HG02642 (cell line): ENCODE data around the gene TMEM198.

Experiments
- ATAC-seq: cut with Tn5 transposase; IDR thresholded peaks from one replicate; pipeline ENCODE4 v1.9.1; 2021; ENCODE audit warnings: mild to moderate bottlenecking; ENCODE audit not compliant: unreplicated experiment, poor library complexity

Gene TMEM198

DNA sequence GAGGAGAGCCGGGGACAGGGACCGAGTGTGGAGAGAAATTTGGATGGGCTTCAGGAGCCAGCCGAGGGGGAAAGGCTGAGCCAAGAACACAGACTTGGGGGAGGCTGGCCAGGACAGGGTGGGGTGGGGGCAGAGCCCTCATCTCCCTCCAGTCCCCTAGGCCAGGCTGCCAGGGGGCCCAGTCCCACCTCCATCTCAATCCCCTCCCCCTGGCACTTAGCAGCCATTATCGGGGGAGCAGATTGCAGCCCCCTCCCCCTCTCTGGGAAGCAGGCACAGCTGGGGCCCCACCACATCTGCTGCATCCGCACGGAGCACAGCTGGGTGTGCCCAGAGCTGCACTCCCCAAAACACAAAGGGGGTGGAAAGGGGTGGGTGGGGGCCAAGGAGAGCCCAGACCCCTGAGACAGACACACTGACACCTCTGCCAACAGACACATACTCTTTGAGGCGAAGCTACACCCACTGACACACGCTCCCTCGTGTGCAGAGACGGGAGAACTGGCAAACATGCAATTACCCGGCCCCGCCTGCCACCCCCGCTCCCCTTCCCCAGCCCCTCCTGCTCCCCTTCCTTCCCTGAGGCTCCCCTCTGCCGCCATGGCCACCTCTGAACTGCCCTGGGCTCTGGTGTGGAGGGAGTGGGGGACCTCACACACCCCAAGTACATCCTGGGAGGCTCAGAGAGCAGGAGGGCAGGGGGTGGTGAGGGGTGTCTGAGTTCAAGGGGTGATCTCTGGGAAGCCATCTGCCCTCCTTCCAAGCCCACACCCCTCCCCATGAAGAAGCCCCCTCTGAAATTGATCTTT, 34.7 kb upstream of the TMEM198 start:
- peak; percentile 29 for ATAC-seq

DNA sequence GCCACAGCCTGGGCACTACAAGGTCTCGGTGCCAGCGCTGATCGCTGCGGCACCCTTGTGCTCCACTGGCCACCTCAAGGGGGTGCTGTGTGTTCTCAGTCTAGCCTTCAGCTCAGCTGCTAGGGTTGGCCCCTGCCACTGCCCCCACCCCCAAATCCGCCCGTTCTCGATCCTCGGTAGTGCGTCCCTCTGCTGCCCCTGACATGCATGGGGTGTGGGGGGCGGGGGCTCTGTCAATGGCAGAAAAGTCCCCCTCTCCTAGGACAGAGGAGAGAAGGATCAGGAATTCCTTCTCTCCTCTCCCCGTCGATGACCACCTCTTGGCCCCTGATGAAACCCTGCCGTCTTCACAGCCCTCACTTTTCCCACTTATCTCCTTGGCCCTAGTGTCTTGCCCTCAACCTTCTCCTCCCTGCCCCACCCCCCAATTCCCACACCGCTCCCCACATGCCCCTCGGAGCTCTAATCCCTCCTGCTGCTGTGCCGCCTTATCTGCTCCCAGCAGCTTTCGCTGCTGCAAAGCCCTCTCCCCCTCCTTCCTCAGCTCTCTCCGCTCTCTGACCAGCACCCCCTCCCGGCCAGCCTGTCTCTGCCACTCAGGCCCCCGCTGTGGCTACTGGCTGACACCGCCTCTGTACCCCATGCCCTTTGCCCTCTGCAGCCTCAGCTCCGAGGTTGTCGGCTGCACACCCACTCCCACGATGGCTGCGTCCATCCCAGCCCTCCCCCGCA, 33.9 kb upstream of the TMEM198 start:
- ATAC-seq, result peak; percentile 63

DNA sequence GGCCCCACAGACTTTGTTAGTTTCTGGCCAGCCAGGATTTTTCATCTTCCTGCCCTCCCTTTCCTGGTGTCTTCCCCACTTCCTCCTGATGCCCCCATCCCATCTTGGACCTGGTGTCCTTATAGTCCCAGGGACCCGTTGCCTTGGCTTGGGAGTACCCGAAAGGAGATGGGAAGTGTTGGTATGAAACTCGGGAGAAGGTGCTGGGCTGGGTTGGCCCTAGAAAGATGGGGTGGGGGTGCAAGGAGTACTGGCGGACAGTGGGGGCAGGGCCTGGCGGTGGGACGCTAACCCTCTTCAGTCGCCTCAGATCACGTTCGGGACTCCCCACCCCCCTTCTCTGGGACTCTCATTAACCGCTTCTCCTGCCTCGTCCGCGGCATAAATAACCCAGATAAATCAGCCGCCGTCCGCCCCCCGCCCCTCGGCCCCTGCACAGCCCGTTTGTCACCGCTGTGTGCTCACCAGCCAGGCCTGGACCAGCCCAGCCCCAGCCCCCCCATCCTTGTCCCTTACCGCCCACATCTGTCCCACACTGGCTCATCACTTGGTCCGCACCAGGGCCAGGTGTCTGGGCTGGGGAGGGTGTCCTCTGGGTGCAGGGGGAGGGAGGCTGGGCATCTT, 33.2 kb upstream of the TMEM198 start:
- ATAC-seq, result no peak

DNA sequence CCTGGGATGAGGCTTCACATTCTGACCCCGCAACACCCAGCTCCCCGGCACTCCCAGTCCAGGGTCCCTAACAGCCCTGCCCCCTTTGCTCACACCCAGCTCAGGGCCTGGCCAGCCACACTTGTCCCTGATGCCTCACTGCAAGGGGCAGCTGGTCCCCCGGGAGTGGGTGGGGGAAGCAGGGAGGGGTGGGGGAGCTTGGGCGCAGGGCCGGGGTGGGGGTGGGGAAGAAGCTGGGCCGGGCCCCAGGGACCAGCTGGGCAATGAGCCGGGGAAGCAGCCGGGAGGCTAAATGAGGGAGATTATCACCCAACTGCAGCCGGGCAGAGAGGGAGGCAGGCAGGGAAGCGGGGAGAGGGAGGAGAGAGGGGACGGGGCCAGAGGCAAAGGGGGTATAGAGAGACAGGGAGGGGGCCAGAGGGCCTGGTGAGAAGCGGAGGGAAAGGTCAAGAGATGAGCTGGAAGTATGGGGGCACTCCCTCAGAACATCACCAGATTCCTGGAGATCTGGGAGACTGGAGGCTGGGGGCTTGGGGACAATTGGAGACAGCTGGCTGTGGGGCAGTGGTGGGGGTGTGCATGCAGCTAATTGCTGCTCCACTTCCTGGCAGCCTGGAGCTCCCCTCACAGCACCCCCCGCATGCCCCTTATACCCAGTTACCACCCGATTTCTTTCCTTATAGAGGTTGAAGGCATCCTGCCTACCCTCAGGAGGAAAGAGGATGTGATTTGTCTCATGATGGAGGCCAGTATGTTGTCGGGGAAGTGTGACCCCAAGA, 32.1 kb upstream of the TMEM198 start:
- ATAC-seq, result no peak

DNA sequence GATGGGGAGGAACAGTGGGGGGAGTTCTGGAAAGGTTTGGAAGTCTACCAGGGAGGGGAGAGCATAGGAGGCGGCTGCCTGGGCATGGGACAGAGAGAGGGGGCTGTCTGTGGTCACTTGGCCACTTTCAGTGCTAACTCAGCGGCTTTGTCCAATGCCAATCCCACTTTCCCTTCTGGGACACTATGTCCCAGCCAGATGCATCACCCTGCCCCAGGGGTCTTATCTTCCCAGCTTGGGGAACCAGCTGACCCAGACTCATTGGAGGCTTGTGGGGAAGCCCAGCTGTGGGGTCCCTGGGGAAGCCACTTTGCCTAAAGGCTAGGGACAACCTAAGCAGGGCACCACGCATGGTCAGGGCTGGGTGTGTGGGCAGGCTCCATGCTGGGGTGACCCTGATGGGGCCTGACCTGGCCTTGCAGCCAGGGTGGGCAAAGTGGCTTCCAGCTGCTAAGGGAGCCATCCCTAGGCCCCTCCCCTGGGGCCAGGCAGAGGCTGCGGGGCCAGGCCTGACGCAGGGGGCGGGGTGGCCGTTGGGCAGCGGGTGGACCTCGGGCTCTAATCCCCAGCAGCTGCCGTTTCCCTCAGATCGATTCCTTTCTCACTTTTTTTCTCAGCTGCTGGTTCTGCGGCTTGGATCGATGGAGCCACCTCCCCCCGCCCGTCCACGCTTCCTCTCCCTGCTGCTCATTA, 31.2 kb upstream of the TMEM198 start:
- ATAC-seq, result no peak

DNA sequence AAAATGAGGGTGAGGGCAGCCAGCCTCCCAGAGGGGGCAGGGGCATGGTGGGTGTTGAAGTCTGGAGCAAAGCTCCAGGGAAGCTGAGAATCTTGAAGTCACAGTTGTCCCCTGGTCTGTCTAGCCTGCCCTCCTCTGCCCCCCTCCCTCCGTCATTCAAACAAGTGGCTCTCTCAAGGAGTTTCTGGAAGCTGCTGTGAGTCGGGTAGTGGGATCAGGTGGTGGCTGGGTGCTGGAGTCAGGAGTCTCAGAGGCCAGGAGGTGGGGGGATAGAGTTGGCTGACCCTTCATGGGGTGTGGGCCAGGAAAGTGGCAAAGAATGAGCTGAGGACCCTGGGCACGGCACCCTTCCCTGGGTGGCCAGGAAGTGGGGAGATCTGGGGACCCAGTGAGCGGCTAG, 30.0 kb upstream of the TMEM198 start:
- ATAC-seq, result no peak

DNA sequence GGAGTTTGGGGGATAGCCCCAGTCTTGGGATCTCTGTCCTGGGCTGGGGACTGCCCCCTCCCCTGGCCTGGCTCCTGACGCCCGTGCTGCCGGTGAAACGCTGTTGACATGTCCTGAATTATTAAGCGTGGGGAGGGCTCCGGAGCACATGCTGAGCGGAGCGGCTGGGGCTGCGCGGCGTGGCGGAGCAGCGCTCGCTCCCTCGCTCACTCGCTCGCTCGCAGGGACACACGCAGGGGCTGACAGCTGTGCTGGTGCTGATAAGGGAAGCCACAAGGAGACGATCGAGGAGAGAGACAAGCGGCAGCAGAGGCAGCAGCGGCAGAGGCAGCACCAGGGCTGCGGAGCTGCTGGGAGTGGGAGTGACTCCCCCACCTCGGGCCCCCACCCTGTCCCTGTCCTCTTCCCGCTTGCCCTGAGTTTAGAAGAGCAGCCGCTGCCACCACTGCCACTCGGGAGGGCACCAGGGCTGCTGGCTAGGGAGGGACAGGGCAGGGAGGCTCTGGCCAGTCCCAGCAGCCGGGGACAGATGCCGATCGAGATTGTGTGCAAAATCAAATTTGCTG, 29.5 kb upstream of the TMEM198 start, which contains the start of gene ASIC4:
Gene ASIC4, plus strand, starts transcription at position 287 of the 566 bp plus-strand sequence. Its CDS starts 243 bp downstream, at position 530.
- ATAC-seq, result no peak

DNA sequence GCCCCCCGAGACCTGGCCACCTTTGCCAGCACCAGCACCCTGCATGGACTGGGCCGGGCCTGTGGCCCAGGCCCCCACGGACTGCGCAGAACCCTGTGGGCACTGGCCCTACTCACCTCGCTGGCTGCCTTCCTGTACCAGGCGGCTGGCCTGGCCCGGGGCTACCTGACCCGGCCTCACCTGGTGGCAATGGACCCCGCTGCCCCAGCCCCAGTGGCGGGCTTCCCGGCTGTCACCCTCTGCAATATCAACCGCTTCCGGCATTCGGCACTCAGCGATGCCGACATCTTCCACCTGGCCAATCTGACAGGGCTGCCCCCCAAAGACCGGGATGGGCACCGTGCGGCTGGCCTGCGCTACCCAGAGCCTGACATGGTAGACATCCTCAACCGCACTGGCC, 29.0 kb upstream of the TMEM198 start:
- ATAC-seq, result no peak

DNA sequence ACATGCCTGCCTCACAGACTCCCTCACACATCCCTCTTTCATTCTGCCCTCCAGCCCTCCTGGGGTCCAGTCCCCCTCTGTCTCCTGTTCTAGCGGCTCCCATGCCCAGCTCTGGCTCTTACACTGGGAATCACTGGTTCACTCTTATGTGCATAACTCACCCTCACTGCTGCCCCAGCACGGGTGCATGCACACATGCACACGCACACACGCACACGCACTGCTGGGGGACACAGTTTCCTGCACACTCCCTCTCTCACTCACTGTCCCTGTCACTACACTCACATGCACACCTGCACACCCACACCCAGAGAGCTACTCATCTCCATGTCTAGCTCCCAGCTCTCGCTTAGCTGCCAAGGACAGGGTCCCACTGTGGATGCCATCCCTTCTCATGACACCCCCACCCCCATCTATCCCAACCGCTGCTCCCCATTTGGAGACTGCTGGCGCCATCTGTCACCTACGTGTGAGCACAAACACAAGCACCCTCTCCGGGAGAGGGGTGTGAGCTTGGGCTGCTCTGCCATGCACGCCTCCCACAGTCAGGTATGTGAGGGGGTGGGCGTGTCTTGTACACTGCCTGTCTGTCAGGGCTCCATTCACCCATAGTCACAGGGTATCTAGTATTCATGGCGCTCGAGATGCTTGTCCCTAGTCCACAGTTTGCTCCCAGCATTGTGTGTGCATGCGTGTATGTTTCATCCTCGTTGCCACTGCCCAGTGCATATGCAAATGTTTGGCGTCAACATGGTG, 27.8 kb upstream of the TMEM198 start:
- ATAC-seq, result no peak

DNA sequence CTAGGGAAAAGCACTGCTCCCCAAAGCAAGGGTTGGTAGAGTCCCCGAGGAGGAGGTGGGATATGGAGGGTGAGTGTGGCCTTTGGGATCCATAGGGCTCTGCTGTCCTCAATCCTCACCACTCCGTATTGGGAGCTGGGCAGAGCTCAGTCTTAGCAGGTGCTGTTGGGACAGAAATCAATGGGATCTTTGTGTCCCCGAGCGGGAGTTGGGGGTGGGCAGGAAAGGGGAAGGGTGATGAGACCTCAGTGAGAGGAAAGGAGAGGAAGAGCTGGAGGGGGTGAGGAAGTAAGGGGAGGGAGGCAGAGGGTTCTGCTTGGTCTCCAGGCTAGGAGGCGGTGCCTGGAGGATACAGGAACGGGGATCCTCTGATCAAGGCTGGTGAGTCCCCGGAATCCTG, 26.9 kb upstream of the TMEM198 start:
- no peak for ATAC-seq

DNA sequence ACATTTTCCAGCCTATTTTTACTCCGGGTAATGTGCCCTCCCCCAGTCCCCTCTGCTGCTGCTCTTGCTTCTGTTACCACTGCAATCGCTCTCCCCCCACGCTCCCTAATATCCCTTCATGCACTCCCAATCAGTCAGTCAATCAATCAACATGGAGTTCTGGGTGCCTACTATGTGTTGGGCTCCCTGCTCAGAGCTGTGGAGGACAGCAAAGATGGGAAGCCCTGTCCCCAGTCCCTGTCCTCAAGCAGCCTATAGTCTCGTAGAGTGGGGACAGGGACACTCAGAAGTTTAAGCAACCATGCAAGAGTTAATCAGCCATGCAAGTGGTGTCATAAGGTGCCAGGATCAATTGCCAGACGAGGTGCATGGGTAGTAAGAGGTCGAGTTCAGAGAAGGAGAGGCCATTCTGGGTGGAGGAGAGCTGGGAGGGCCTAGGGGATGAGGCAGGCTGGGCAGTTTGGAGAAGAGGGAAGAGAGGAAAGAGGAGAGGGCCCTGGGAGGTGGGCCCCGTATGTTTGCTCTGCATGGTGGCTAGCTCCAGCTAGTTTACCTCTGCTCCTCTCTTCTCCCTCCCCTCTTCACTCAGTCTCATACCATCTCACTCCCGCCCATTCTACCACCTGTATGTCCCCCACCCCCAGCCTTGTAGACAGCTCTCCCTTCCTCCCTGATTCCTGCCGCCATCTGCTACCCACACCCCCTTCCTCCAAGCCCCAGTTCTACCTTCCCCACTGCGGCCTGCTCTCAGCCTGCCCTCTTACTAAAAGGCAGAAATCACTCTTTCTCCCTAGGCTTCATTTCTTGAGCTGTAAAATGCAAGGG, 25.7 kb upstream of the TMEM198 start:
- ATAC-seq, result no peak

DNA sequence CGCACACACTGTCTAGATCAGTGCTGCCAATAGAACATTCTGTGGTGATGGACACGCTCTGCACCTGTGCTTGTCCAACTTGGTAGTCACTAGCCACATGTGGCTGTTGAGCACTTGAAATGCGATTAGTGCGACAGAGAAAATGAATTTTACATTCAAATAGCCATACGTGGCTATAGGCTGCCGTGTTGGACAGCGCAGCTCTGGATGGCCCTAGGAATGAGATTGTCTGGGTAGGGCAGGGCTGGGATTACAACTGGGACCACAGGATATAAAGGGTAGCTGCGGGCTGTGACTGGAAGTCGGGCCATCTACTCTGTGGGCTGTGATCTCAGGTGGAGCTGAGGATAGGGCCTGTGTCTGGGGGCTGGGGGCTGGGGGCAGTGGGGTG, 24.3 kb upstream of the TMEM198 start:
- ATAC-seq, result no peak

DNA sequence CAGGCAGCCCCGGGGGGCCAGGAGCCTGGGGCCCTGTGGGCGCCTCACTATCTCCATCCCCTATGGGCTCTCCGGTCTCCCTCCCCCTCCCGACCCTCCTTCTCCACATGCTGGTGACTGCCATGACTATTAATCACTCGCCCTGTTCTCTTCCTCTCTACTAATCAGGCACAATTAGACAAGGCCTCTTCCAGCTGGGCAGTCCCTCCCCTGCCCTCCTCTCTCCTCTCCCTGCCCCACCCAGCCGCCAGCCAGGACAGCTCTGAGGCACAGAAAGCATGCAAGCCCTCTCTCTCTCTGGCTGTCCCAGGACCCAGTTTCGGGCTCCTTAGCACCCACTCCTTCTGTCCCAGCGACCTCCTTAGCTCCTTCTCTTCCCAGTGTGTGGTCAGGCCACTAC, 23.7 kb upstream of the TMEM198 start:
- no peak for ATAC-seq

DNA sequence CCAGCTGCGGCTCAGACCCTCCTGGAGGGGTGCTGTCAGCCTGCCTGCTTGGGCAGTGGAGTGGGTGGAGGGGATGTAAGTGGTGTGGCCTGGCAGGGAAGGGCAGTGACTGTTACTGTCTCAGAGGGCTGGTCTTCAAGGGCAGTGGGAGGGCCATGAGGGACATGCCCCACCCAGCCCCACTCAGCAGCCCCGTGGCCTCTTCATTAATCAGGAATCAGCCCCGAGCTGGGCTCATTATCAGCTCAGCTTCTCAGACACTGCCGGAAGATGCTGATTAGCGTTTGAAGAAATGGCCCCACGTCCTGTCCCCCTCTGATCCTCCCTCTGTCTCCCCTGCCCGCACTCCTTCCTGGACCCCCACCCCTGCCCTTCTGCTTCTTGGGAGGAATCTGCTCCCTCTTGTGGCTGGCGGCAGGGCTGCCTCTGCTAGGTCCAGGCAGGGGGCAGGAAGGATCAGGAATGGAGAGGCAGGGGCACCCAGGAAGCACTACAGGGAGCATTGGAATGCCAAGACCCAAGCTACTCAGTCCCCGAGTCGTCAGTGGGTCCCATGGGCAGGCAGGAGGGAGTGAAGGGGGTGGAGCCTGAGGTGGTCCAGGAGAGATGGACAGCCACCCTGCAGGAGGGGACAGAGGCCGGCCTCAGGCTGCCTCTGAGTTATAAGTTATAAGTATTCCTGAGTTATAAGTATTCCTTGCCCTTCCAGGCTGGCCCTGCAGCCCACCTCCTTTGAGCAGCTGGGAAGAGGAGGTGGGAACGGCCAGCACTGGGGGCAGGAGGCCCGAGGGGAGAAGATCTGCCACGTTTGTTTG, 22.6 kb upstream of the TMEM198 start:
- ATAC-seq, result no peak

DNA sequence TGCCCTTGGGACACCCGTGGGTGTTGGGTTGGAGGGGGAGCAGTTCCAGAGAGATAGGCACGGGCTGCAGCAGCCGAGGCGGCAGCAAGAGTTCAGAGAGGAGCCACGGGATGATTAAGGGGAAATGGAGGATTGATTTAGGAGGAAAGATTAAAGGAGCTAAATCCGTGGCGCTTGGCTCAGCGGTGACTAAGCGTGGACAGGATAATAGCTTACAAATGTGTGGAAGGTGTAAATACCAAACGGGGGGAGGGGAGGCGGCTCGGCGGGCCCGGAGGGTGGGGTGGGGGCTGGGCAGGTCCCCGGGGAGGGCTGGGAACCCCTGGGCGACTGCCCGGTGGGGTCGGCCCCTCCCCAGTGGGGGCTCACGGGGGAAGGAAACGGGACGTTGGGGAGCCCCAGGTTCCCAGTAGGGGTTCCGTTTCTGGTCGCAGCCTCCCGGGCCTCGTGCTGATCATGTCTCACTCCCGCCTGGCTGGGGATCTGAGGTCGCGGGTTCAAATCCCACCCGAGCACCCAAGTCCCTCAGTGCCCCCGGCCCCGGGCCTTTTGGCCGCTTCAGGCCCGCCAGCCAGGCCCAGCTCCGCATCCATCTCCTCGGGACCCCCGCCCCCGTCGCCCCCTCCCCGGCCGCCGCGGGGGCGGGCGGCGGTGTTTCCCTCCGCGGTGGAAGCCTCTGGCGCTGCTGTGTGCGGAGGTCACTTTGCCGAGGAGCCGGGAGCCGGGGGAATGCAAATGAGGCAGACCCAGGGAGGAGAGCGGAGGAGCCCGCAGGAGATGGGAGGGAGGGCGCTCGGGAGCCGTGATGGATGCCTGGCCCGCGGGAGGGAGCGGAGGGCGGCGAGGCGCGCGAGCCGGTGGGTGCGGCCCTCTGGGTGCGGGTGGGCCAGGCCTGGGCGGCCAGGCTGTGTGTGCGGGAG, 21.5 kb upstream of the TMEM198 start:
- no peak for ATAC-seq

DNA sequence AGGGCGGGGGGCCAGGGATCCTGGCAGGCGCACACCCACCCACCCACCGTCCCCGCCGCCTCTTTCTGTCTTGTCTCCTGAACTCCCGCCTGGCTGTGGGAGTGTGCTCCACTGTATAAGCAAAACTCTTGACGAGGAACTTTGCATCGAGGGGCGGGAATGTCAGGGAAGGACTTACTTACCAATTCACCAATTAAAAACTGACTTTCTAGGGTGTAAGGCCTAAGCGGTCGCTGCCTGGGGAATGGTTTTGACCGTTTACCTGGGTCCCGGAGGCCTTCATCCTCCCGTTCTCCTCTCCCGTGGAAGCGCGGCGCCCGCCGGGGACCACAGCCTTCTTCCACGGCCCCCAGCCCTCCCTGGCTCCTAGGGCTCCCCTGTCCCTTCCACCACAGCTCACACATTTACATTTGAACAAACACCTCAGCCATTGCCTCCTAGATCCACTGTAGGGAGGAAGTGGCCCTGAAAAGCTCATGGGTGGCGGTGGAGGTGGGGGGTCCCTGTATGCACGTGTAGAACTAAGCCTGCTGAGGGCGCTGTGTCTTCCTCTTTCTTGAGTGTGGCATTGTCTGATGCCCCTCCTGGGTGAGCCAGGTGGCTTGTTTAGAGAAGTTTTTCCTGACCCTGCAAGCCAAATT, 20.7 kb upstream of the TMEM198 start:
- no peak for ATAC-seq
